ENCODE measurements around the gene TEX54.

Gene TEX54

GRCh38 chr11:62788991-62789390 is 43.6 kb downstream of the TEX54 start:
- DNase-seq (ENCODE audit: low read depth, low spot score) = no peak

DNA sequence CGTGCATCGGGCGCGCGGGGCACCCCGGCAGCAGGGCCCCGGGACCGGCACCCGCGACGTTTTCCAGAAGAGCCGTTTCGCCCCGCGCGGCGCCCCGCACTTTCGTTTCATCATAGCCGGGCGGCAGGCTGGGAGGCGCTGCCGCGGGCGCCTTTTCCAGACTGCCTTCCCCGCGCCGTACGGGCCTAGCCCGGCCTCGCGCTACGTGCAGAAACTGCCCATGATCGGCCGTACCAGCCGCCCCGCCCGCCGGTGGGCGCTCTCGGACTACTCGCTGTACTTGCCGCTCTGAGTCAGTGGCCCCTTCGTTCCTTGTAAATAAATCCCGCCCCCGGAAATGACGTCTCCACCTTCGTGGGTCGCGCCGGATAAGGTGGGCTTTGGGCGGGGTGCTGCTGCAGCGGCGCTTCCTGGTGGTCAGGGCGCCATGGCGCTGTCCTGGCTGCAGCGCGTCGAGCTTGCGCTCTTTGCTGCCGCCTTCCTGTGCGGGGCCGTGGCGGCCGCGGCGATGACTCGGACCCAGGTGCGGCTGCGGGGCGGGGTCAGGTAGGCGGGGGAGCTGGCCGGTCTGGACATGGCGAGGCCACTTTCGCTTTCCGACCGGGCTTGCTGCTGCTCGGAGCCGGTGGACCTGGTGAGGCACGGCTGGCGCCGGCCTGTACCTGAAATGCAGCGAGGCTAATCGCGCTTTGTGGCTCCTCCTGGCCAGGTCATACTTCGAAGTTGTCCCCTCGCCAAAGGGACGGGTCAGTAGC is 45.5 kb downstream of the TEX54 start, which contains the start of gene TMEM179B:
TSS of gene TMEM179B (plus strand) at position 398 of the 755 bp plus-strand sequence. CDS start at position 428, 30 bp downstream.
- peak; percentile 99 for DNase-seq (ENCODE audit: low read depth, low spot score)

DNA sequence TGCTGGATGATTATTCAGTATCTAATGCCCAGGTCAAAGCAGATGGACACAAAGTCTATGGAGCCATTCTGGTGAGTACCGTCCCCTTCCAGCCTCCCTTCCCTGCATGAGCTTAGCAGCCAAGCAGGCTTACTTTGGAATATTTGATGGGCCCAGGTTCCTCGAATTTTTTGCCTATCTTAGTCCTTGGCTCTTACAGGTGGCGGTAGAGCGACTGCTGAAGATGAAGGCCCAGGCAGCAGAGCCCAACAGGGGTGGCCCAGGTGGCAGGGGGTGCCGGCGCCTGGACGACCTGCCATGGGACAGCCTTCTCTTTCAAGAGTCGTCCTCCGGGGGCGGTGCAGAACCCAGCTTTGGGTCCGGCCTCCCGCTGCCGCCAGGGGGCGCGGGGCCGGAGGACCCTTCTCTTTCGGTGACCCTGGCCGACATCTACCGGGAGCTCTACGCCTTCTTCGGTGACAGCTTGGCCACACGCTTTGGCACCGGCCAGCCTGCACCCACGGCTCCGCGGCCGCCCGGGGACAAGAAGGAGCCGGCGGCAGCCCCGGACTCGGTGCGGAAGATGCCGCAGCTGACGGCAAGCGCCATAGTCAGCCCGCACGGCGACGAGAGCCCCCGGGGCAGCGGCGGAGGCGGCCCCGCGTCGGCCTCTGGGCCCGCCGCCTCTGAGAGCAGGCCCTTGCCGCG is 46.2 kb downstream of the TEX54 start:
- peak; percentile 95 for DNase-seq (ENCODE audit: low read depth, low spot score)

GRCh38 chr11:62782753-62783152 is 49.9 kb downstream of the TEX54 start:
- no peak for DNase-seq (ENCODE audit: low read depth, low spot score)

Data from astrocyte of the hippocampus (primary cell).